IgD-negative memory B cell (primary cell): ENCODE measurements around the gene RANBP3. TPM values are rescaled to one million over a fixed set of nuclear protein-coding genes. Genes with fewer than 3 reads are reported as not detected.

Experiments used
- H3K27ac Mint-ChIP-seq, 3 donors: one replicate each; pipeline ENCODE4 v1.8.0; 2020 to 2022; ENCODE audit warnings: mild to moderate bottlenecking in 3 of 3, mixed read lengths in 3 of 3, moderate library complexity in 1 of 3
- H3K27me3 Mint-ChIP-seq: one replicate; pipeline ENCODE4 v1.8.0; 2021; ENCODE audit warnings: mixed read lengths
- H3K36me3 Mint-ChIP-seq: one replicate; pipeline ENCODE4 v1.8.0; 2020; ENCODE audit warnings: mild to moderate bottlenecking, mixed read lengths
- H3K4me1 Mint-ChIP-seq, 3 donors: one replicate each; pipeline ENCODE4 v1.8.0; 2020 to 2022; ENCODE audit warnings: mixed read lengths in 3 of 3, mild to moderate bottlenecking in 1 of 3
- H3K4me3 Mint-ChIP-seq, 4 donors: one replicate each; pipeline ENCODE4 v1.8.0; 2020 to 2022; ENCODE audit warnings: mild to moderate bottlenecking in 4 of 4, mixed read lengths in 4 of 4, moderate library complexity in 3 of 4
- H3K9me3 Mint-ChIP-seq, 3 donors: one replicate each; pipeline ENCODE4 v1.8.0; 2020 to 2021; ENCODE audit warnings: mixed read lengths in 3 of 3, mild to moderate bottlenecking in 1 of 3
- polyA plus RNA-seq: library from polyadenylated mRNA; unstranded; fragments of 300-500 nt; fragmentation: Illumina TruSeq; gene quantifications from one replicate; pipeline ENCODE4 v1.2.3, GENCODE V29; 2021

RANBP3 gene
- polyA plus RNA-seq, 1 donor from 2014 or later: 9.4 TPM

DNA sequence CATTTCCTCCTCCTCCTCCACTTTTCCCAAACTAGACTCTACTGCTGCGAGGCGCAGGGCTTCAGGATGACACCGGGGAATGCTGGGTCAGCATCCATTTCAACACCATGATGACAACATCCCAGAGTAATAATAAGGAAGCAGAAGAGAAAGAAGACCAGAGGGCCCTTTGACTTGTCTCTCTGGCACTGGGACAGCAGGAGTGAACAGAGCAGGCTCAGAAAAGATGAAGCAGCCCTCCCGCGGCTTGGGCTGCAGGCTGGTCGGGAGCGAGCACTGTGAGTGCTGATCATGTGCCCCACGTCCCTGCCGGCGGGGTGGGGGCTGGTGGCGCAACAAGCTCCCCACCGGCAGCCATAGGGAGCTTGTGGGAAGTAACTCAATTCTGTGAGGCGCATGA, 30.5 kb downstream of the RANBP3 start:
- no peak overlapping the region for H3K27ac Mint-ChIP-seq
- H3K36me3 Mint-ChIP-seq: peaks cover 2% of the 10 kb centered on the region
- H3K4me1 Mint-ChIP-seq: peaks cover 21 to 40% (median 29%) of the 10 kb centered on the region in 3 donors
- H3K27me3 Mint-ChIP-seq: no peaks in the 10 kb centered on the region
- no peaks in the 10 kb centered on the region for H3K9me3 Mint-ChIP-seq
- no peak overlapping the region for H3K4me3 Mint-ChIP-seq

DNA sequence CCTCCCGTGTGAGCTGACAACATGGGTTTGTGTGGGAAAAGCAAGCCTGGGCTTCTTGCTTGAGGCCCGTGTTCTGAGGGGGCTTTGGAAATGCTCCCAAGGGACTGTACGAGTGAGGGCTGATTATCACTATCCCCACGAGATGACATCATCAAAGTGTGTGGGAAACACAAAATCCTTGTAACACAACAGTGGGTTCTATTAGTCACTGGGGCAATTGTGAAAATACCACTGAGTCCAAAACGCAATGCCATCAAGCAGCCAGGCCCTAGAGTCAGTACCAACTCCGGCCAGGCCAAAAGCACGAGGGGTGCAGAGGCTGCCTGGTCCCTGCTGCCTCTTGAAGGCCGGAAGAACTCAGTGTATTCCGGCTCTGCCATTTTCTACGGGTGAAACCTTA, 34.3 kb downstream of the RANBP3 start:
- no peaks in the 10 kb centered on the region for H3K27me3 Mint-ChIP-seq
- H3K4me3 Mint-ChIP-seq: no peak overlapping the region
- peaks cover 4 to 12% (median 6%) of the 10 kb centered on the region in 3 donors for H3K4me1 Mint-ChIP-seq
- peaks cover 2% of the 10 kb centered on the region for H3K36me3 Mint-ChIP-seq
- no peaks in the 10 kb centered on the region for H3K9me3 Mint-ChIP-seq
- H3K27ac Mint-ChIP-seq: no peak overlapping the region

DNA sequence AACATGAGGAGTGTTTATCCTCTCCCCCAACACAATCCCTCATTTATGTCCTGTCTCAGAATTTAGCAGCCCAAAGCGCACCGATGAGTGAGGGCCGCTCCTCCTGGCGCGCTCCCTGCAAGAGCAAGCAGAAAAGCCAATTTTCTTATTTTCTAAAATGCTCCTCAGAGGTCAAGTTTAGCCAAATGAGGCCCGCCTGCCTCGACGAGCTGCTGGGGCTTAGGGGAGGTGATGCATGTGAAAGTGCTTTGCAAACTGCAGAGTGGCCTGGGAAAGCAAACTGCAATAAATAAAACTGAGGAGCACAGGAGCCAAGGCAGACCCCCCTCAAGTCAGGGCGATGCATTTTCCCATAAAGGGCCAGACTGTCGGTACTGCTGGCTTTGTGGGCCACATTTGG, 34.9 kb downstream of the RANBP3 start:
- no peak overlapping the region for H3K4me3 Mint-ChIP-seq
- H3K27ac Mint-ChIP-seq: no peak overlapping the region

DNA sequence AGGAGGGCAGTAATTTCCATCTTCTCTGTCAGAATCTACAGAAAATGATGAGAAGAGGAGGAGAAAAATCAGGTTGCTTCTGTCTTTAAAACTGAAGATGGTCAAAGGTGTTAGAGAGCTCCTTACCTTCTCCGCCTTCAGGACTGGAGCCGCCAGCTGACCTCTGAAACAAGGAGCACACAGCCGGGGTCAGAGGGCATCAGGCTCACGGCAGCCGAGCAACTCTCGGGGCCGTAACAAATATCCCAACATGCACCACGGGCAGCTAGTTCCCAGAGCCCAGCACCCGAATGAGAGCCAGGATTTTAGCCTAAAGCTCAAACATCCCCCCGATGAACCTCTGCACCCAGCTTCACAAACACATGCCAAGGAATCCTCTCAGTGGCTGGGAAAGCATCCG, 36.3 kb downstream of the RANBP3 start:
- H3K4me3 Mint-ChIP-seq: no peak overlapping the region
- H3K4me1 Mint-ChIP-seq: peaks cover 3 to 9% (median 6%) of the 10 kb centered on the region in 3 donors
- peak overlapping the region in 1 of 3 donors; percentile 51 for H3K27ac Mint-ChIP-seq
- H3K27me3 Mint-ChIP-seq: no peaks in the 10 kb centered on the region
- no peaks in the 10 kb centered on the region for H3K9me3 Mint-ChIP-seq
- H3K36me3 Mint-ChIP-seq: no peaks in the 10 kb centered on the region

More for the DNA sequence above, 34.9 kb downstream of the RANBP3 start:
- no peaks in the 10 kb centered on the region for H3K27me3 Mint-ChIP-seq
- no peaks in the 10 kb centered on the region for H3K9me3 Mint-ChIP-seq
- H3K36me3 Mint-ChIP-seq: peaks cover 2% of the 10 kb centered on the region
- peaks cover 3 to 11% (median 6%) of the 10 kb centered on the region in 3 donors for H3K4me1 Mint-ChIP-seq

DNA sequence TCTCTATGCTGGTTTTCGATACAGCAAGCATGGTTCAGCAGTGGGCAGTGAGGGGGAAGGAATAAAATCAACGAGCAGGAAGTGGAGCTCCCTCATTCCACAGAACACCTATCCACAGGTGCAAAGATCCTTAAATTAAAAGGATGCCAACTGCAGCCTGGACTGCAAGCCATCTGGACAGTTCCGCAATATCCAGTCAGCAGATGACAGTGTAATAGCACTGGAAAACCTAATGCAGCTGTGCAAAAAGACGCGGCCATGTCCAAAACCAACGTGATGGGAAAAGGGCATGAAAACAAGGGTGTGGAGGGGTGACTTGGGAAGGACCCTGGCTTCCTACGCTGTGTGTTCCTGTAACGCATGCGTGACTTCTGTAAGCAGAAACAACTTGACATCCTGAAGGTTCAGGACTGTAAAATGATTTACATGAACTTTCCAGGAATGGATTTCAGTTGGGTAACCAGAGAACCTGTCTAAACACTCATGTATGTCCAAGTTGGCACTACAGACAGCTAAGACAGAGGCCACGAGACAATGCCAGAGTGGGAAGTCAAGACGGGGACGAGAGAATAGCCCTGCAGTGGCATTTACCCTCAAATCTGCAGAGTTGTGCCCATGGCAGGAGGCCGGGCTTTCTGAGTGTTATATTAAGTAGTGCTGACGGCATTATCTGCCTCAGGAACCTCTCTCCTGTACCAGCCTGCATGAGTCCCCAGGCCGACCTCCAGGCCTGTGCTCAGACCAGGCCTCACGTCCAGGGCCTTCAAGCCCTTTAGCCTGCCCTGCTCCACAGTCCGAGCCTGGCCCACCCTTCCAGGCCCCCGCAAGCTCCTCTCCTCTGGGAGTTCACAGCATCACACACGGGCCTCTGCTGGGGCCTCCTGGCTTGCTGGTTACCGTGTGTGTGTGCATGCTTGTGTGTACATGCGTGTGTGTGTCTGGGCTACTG, 37.4 kb downstream of the RANBP3 start:
- peaks cover 0 to 5% (median 4%) of the 10 kb centered on the region in 3 donors for H3K4me1 Mint-ChIP-seq
- H3K27ac Mint-ChIP-seq: no peak overlapping the region
- no peaks in the 10 kb centered on the region for H3K27me3 Mint-ChIP-seq
- H3K4me3 Mint-ChIP-seq: no peak overlapping the region
- H3K36me3 Mint-ChIP-seq: no peaks in the 10 kb centered on the region
- H3K9me3 Mint-ChIP-seq: no peaks in the 10 kb centered on the region

DNA sequence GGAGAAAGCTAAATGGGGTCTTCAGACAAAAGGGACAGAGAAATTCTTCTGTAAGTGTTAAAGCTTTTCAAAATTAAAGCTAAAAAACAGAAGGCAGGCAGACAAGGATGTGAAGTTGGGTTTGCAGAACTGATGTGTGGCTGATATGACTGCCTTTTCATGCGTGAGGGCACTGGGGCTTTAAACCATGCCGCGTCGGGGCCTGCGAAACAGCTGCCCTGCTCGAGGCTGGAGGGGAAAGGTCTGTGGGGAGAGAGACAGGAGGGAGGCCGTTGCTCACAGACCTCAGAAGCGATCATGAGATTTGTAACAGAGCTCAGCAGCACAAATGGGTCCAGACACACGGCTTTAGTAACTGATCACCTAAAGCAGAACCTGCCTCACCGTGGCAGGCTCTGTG, 40.4 kb downstream of the RANBP3 start:
- peaks cover 0 to 2% (median 0%) of the 10 kb centered on the region in 3 donors for H3K4me1 Mint-ChIP-seq
- no peak overlapping the region for H3K4me3 Mint-ChIP-seq
- no peaks in the 10 kb centered on the region for H3K27me3 Mint-ChIP-seq
- H3K27ac Mint-ChIP-seq: peak overlapping the region in 1 of 3 donors; percentile 29
- H3K36me3 Mint-ChIP-seq: no peaks in the 10 kb centered on the region
- H3K9me3 Mint-ChIP-seq: no peaks in the 10 kb centered on the region

DNA sequence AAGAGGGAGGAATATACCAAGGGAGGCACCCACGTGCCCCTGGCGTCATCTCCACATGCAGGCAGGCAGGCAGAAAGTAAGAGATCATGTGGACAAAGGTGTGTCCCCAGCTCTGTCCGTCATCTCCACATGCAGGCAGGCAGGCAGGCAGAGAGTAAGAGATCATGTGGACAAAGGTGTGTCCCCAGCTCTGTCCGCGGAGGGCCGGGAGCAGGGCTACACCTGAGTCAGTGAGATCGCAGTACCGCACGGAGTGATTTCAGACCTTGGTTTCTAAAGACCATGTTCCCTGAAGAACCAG, 41.7 kb downstream of the RANBP3 start:
- peaks cover 0 to 2% (median 0%) of the 10 kb centered on the region in 3 donors for H3K4me1 Mint-ChIP-seq
- no peaks in the 10 kb centered on the region for H3K27me3 Mint-ChIP-seq
- no peaks in the 10 kb centered on the region for H3K9me3 Mint-ChIP-seq
- peak overlapping the region in 1 of 3 donors; percentile 7 for H3K27ac Mint-ChIP-seq
- no peaks in the 10 kb centered on the region for H3K36me3 Mint-ChIP-seq
- no peak overlapping the region for H3K4me3 Mint-ChIP-seq

DNA sequence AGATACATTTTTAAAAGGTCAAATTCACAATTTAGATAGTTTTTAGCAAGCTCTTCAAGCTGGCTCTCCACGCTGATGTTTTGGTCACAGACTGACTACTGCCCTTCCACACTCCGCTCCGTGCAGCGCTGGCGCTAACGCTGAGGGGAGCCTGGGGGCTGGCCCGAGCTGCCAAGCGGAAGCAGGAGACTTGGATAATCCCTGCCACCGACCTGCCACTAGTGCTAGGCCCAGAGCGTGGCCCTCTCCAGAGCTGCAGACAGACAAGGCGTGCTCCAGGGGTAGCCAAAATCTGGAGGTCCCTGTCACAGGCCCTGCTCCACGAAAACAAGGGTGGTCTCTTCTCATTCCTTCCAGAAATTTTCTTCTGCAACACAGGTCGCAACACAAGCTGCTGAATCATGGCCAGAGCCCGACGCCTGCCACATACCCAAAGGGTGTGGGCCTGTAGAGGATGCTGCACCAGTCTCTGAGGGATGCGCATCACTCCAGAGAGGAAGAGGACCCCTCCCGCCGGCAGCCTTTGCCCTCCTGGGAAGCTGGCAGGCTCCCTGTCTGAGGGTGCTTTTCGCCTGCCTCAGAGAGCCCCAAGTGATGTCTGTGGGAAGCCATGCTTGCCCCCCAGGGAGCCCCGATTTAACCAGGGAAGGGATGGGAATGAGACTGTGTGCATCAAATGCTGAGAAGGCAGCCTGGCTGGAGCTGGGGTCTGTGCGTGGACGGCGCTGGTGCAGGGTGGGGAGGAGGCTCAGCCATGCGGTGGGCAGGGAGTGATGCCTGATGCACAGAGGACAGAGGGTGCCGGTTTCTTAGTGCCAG, 42.3 kb downstream of the RANBP3 start:
- Mint-ChIP-seq H3K9me3 (no peaks in the 10 kb centered on the region), H3K36me3 (no peaks in the 10 kb centered on the region), H3K4me1 (peaks cover 0 to 2% (median 0%) of the 10 kb centered on the region in 3 donors), H3K4me3 (no peak overlapping the region), H3K27me3 (no peaks in the 10 kb centered on the region), H3K27ac (no peak overlapping the region)

DNA sequence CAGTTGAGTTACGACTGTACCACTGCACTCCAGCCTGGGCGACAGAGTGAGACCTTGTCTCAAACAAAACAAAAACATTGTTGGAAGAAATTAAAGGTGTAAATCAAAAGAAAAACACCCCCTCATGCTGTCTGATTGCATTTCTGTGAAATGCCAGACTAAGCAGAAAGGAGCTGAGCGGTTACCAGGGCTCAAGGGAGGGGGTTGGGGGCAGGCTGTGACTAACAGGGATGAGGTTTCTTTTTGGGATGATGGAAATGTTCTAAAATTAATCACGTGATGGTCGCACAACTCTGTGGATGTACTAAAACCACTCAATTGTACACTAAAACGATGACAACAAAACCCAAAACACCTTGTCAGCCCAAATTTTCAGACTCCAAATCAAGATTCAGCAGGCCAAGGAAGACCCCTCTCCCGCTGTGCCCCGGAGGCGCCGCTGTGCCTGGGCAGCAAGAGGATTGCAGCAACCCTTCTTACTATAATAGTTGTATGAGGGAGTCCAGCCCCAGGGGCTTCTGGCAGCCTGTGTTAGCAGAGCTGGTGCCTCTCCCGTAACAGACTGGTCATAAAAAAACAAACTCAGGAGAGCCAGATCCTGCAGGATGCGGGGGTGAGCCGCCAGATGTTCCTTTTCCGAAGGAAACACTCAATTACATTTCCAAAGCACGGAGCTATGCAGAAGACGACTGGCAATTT, 43.0 kb downstream of the RANBP3 start:
- peaks cover 0 to 2% (median 0%) of the 10 kb centered on the region in 3 donors for H3K4me1 Mint-ChIP-seq
- no peak overlapping the region for H3K27ac Mint-ChIP-seq
- H3K27me3 Mint-ChIP-seq: no peaks in the 10 kb centered on the region
- H3K36me3 Mint-ChIP-seq: no peaks in the 10 kb centered on the region
- no peak overlapping the region for H3K4me3 Mint-ChIP-seq
- H3K9me3 Mint-ChIP-seq: no peaks in the 10 kb centered on the region

DNA sequence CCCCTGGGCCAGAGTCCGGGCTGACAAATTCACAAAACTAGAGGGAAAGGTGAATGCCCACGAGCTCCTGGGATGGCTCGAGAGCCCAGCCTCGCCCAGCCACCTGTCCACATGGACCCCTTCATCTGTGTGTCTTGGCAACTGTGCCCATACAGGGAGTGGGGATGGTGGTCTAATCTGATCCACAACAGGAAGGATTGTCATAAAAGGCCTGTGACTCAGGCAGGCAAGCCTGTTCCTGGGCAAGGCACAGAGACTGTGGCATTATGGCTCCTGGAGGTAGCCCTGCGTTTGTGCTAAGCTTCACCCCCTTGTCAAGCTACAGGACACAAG, 43.9 kb downstream of the RANBP3 start:
- H3K36me3 Mint-ChIP-seq: no peaks in the 10 kb centered on the region
- H3K4me3 Mint-ChIP-seq: no peak overlapping the region
- no peaks in the 10 kb centered on the region for H3K27me3 Mint-ChIP-seq
- no peaks in the 10 kb centered on the region for H3K9me3 Mint-ChIP-seq
- peaks cover 0 to 2% (median 0%) of the 10 kb centered on the region in 3 donors for H3K4me1 Mint-ChIP-seq
- peak overlapping the region in 1 of 3 donors; percentile 39 for H3K27ac Mint-ChIP-seq

DNA sequence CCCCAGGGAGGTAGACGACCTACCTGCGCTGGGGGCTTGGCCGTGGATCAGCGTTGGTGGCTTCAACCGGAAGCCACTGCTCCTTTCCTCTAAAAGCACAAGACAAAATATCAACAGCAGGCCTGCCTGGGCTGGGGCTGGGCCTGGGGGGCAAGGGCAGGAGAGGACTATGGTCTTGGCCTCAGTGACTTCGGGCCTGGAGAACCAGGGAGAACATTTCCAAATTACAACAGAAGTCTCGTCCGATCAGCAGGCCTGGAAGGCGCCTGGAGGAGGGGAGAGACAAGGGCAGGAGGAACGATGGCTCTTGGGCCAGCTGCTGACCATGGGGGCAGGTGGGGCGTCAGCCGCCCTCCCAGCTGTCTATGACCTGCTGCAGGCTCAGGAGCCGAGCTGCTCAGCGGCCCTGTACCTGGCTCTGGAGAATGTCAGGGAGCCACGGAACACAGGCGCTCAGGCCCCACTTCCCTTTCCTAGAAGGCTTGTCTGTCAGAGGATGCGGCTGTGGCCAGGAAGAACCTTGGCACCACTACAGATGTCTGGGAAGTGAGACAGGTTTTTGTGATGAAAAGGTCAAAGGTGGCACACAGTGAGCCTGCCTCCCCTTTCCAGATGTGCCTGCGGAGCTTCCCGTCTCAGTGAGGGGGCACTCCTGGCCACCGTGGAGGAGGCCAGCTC, 44.4 kb downstream of the RANBP3 start:
- no peak overlapping the region for H3K27ac Mint-ChIP-seq

DNA sequence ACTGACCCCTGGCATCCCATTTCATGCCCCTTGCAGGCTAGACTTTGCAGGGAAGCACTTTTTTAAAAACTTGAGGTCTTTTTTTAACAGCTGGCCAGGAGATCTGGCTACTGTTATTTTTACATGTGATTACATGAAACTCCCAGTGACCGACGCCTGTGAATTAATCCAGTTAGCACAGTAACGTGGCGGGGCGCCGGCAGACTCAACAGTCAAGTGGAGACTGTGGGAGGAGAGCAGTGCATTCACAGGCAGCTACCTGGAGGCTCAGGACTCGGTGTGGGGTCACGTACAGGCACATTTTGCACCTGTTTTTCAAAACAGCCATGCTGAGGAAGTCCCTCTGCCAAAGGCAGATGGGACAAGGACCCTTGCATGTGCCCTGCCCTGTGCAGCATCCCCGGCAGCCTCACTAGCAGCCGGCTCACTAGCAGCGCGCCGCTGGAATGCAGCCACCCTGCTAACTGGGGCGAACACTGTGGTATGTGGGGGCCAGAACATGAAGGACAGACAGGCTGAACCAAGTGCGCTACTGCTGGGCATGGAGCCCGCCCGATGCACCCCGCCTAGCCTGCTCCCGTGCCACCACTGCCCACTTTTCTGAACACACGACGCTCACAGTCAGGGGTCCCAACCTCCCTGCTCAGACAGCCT, 45.2 kb downstream of the RANBP3 start:
- Mint-ChIP-seq H3K4me3 (peak overlapping the region in 1 of 4 donors; percentile 63), H3K9me3 (no peaks in the 10 kb centered on the region), H3K4me1 (peaks cover 0 to 6% (median 6%) of the 10 kb centered on the region in 3 donors), H3K36me3 (peaks cover 3% of the 10 kb centered on the region), H3K27me3 (no peaks in the 10 kb centered on the region), H3K27ac (no peak overlapping the region)

More for the DNA sequence above, 44.4 kb downstream of the RANBP3 start:
- Mint-ChIP-seq H3K4me3 (peak overlapping the region in 1 of 4 donors; percentile 63), H3K9me3 (no peaks in the 10 kb centered on the region), H3K27me3 (no peaks in the 10 kb centered on the region), H3K4me1 (peaks cover 0 to 5% (median 0%) of the 10 kb centered on the region in 3 donors), H3K36me3 (peaks cover 3% of the 10 kb centered on the region)

DNA sequence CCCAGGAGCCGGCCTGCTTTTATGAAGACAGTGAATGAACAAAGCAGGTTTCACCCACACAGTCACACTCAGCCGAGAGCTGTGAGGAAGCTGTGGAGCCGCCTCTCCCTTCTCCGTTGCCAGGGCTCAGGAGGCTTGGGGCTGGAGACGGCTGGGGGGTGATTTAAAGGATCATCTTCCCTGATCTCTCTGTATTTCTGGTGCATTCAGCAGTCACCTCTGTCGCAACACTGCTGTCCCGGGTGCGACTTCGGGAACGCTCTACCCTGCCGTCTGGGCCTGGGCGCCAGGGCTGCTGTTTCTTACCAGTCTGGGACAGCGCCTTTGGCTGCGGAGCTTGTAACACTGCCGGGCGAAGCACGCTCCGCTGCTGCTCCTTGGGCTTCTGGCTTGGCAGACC, 45.8 kb downstream of the RANBP3 start:
- Mint-ChIP-seq H3K4me1 (peaks cover 0 to 11% (median 9%) of the 10 kb centered on the region in 3 donors), H3K9me3 (no peaks in the 10 kb centered on the region), H3K4me3 (no peak overlapping the region), H3K27me3 (no peaks in the 10 kb centered on the region), H3K27ac (no peak overlapping the region), H3K36me3 (peaks cover 3% of the 10 kb centered on the region)

DNA sequence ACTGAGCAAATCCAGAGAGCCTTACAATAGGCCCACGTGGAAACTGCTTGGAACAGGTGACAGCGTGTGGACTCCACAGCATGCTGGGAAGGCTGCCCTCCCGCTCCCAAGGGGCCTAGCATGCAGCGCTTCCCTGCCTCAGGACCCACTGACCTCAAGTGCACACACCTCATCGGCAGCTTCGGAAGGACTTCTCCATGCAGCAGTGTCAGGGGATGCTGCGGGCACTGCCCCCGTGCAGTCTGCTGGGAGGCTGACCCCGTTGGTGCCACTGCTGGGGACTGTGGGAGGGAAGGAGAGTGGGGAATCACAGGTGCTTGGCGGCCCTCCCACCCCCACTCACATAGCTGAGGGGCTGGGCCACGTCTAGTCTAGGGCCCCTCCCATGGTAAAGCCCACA, 46.7 kb downstream of the RANBP3 start:
- Mint-ChIP-seq H3K4me1 (peaks cover 0 to 11% (median 9%) of the 10 kb centered on the region in 3 donors), H3K36me3 (peaks cover 3% of the 10 kb centered on the region), H3K27me3 (no peaks in the 10 kb centered on the region), H3K27ac (no peak overlapping the region), H3K9me3 (no peaks in the 10 kb centered on the region), H3K4me3 (no peak overlapping the region)
